Vagina (tissue), 2 donors: ENCODE data around the gene ESRRA. TPM values are rescaled to one million over a fixed set of nuclear protein-coding genes. Genes with fewer than 3 reads are reported as not detected.

Source experiments
- DNase-seq, 2 donors: peaks; one replicate each; pipeline ENCODE4 v3.0.0-alpha.2; 2017; ENCODE audit errors: extremely low spot score in 2 of 2
- H3K27ac ChIP-seq: fragments of 200-600 bp; sonication (generic); one replicate; pipeline ENCODE4 v1.5.1; 2019
- H3K27me3 ChIP-seq: fragments of 200-600 bp; sonication (generic); one replicate; pipeline ENCODE4 v1.5.1; 2019
- H3K36me3 ChIP-seq, 2 donors: fragments of 200-600 bp; sonication (generic); one replicate each; pipeline ENCODE4 v1.5.1; 2017 to 2019
- H3K4me1 ChIP-seq: fragments of 200-600 bp; sonication (generic); one replicate; pipeline ENCODE4 v1.5.1; 2019
- H3K4me3 ChIP-seq, 2 donors: fragments of 200-600 bp; sonication (generic); 1 replicate in 1 of 2; 2 replicates in 1 of 2; pipeline ENCODE4 v1.5.1; 2016 to 2019
- H3K9me3 ChIP-seq: fragments of 200-600 bp; sonication (generic); one replicate; pipeline ENCODE4 v1.5.1; 2019
- POLR2A ChIP-seq, 2 donors: fragments of 450-650 bp; IDR thresholded peaks; one replicate each; pipeline ENCODE4 v1.6.1; 2017; ENCODE audit warnings: antibody characterized with exemption in 2 of 2, mild to moderate bottlenecking in 2 of 2, moderate library complexity in 2 of 2
- POLR2AphosphoS5 ChIP-seq, 2 donors: sonication (generic); formaldehyde crosslinking; IDR thresholded peaks; one replicate each; pipeline ENCODE4 v1.9.0; 2017; ENCODE audit warnings: antibody characterized with exemption in 2 of 2, mild to moderate bottlenecking in 2 of 2, low read depth in 1 of 2; ENCODE audit not compliant: insufficient read depth in 1 of 2
- intact Hi-C: fragments of 100-400 bp; cut with DNase I; formaldehyde crosslinking; loops from one replicate; pipeline ENCODE4 v1.15.1; 2023
- total RNA-seq: library from RNA; depleted of rRNA; stranded (reverse); fragments of >200 nt; gene quantifications from one replicate; pipeline ENCODE4 v1.2.3, GENCODE V29; 2016
- TF ChIP-seq, protein P1 (sequence below), 3 experiments: fragments of 450-650 bp in 2 of 3; fragments of 200-600 bp in 1 of 3; sonication (generic) in 1 of 3; IDR thresholded peaks; one replicate each; pipeline ENCODE4 v1.5.1; 2017 to 2019; ENCODE audit warnings: antibody characterized with exemption in 3 of 3, mild to moderate bottlenecking in 2 of 3, moderate library complexity in 2 of 3

The ESRRA gene
- total RNA-seq, 1 donor from 2014 or later, result 44.4 TPM

DNA sequence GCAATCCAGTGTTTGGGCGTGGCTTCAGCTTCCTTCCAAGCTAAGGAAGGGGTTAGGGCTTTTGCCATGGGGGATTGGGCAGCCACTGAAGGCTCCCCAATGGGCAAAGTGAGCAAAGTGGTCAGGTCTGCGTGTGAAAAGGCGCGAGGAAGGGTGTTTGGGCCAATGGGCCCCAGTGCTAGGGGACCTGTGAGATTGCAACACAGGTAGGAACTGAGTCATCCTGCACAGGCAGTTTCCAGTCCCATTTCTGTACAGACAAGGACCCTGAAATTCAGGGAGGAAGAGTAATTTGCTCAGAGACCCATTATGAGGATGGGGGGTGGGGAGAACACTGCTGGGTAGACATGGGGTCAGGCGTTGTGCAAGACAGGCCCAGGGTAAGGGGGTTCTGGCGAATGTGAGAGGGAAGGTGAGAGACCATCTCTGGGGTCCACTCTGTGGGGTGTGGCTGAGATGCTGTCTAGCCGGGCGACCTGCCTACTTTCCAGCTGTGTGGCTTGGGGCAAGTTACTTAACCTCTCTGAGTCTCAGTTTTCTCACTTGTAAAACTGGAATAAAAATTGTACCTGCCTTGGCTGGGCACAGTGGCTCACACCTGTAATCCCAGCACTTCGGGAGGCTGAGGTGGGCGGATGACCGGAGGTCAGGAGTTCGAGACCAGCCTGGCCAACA lies 42.0 kb downstream of the ESRRA start:
- intact Hi-C loops, result no loop called here
- Histone ChIP-seq H3K4me1 (peaks cover 13% of the 10 kb centered on the region), H3K4me3 (no peak overlapping the region), H3K27ac (no peak overlapping the region), H3K36me3 (no peaks in the 10 kb centered on the region), H3K27me3 (no peaks in the 10 kb centered on the region), H3K9me3 (no peaks in the 10 kb centered on the region)
- DNase-seq, result peak in 1 of 2 donors; percentile 77
- no peak for TF ChIP-seq POLR2AphosphoS5 (IDR thresholded peaks at IDR 0.05; ENCODE audit: insufficient read depth in 1 of 2, low read depth in 1 of 2)
- TF ChIP-seq, protein P1, sequence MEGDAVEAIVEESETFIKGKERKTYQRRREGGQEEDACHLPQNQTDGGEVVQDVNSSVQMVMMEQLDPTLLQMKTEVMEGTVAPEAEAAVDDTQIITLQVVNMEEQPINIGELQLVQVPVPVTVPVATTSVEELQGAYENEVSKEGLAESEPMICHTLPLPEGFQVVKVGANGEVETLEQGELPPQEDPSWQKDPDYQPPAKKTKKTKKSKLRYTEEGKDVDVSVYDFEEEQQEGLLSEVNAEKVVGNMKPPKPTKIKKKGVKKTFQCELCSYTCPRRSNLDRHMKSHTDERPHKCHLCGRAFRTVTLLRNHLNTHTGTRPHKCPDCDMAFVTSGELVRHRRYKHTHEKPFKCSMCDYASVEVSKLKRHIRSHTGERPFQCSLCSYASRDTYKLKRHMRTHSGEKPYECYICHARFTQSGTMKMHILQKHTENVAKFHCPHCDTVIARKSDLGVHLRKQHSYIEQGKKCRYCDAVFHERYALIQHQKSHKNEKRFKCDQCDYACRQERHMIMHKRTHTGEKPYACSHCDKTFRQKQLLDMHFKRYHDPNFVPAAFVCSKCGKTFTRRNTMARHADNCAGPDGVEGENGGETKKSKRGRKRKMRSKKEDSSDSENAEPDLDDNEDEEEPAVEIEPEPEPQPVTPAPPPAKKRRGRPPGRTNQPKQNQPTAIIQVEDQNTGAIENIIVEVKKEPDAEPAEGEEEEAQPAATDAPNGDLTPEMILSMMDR (IDR thresholded peaks at IDR 0.05), result no peak
- no peak for TF ChIP-seq POLR2A (IDR thresholded peaks at IDR 0.05)

DNA sequence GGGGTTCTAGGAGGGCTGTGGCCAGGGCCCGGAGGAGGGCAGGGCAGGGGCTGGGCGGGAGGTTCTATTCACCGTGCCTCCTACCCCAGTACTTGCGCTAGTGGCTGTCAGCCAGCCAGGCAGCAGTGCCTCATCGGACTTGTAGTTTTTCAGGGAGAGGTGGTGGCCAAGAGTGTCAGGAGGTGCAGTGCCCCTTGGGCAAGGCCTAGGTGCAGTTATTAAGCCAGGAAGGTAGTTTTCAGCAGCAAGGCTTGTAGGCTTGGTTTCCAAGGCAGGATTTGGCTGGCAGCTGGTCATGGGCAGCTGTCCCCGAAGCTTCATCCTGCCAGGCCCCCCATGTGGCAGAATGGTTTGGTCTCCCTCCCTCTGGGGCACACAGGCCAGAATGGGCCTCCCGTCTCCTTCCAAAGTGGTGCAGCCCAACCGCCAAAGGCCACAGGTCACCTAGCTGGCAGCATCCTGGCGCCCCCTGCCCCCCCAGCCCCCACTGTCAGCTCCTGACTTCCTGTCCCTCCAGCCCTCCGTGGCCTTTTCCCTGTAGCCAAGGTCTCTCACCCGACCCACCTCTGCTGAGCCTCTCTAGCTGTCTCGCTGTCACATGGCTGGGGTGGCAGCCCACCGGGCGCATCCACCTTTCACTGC lies 43.2 kb downstream of the ESRRA start:
- Histone ChIP-seq H3K36me3 (no peaks in the 10 kb centered on the region), H3K27ac (no peak overlapping the region), H3K4me1 (peaks cover 8% of the 10 kb centered on the region), H3K9me3 (no peaks in the 10 kb centered on the region), H3K27me3 (no peaks in the 10 kb centered on the region), H3K4me3 (no peak overlapping the region)
- TF ChIP-seq, protein P1 (IDR thresholded peaks at IDR 0.05), result no peak
- TF ChIP-seq POLR2A (IDR thresholded peaks at IDR 0.05) (no peak), POLR2AphosphoS5 (IDR thresholded peaks at IDR 0.05; ENCODE audit: insufficient read depth in 1 of 2, low read depth in 1 of 2) (no peak)
- intact Hi-C loops, result no loop called here
- no peak for DNase-seq

DNA sequence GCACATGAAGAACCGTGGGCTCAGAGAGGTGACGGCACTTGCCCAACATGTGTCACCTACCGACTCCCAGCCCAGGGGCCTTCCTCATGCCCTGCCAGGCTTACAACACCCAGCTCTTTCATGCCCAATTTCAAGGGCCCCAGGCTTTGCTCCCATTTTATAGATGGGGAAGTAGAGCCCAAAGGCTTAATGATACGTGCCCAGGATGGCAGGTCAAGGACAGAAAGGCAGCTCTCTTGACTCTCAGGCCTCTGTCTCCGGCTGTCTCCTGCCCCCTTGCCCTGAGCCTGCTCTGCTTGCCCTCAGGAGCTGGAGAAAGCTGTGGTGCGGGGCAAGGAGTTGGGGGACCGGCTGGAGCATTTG lies 43.7 kb downstream of the ESRRA start:
- Histone ChIP-seq H3K36me3 (no peaks in the 10 kb centered on the region), H3K9me3 (no peaks in the 10 kb centered on the region), H3K27me3 (no peaks in the 10 kb centered on the region), H3K4me1 (peaks cover 8% of the 10 kb centered on the region), H3K4me3 (no peak overlapping the region), H3K27ac (no peak overlapping the region)
- TF ChIP-seq POLR2AphosphoS5 (IDR thresholded peaks at IDR 0.05; ENCODE audit: insufficient read depth in 1 of 2, low read depth in 1 of 2) (no peak), POLR2A (IDR thresholded peaks at IDR 0.05) (no peak)
- TF ChIP-seq, protein P1 (IDR thresholded peaks at IDR 0.05), result no peak
- intact Hi-C loops, result no loop called here
- no peak for DNase-seq

DNA sequence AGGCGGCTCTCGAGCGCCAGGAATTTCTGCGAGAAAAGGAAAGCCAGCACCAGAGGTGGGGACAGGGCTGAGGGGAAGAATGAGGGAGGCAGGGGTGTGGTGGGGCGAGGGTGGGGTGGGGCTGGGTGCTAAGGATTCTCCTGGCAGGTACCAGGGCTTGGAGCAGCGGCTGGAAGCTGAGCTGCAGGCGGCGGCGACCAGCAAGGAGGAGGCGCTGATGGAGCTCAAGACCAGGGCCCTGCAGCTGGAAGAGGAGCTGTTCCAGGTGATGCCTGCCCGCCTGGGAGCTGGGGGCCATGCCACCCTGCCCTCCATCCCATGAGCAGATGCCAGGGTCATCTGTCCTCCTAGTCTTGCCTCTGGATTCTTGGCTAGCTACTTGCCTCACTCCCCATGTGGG lies 44.1 kb downstream of the ESRRA start:
- Histone ChIP-seq H3K4me1 (peaks cover 8% of the 10 kb centered on the region), H3K4me3 (no peak overlapping the region), H3K9me3 (no peaks in the 10 kb centered on the region), H3K27ac (no peak overlapping the region), H3K27me3 (no peaks in the 10 kb centered on the region), H3K36me3 (no peaks in the 10 kb centered on the region)
- intact Hi-C loops, result no loop called here
- no peak for DNase-seq
- TF ChIP-seq, protein P1 (IDR thresholded peaks at IDR 0.05), result no peak
- TF ChIP-seq POLR2A (IDR thresholded peaks at IDR 0.05) (no peak), POLR2AphosphoS5 (IDR thresholded peaks at IDR 0.05; ENCODE audit: insufficient read depth in 1 of 2, low read depth in 1 of 2) (no peak)

DNA sequence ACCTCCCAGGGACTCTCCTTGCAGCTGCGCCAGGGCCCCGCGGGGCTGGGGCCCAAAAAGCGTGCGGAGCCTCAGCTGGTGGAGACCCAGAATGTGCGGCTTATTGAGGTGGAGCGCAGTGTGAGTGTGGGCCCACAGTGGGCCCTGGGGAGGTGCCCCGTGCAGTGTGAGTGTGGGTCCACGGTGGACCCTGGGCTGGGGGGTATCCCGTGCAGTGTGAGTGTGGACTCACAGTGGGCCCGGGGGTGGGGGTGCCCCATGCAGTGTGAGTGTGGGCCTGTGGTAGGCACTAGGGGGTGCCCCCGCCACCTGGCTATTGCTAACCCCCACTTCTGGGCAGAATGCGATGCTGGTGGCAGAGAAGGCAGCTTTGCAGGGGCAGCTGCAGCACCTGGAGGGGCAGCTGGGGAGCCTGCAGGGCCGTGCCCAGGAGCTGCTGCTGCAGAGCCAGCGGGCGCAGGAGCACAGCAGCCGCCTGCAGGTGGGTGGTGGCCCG lies 45.9 kb downstream of the ESRRA start:
- intact Hi-C loops, result loop anchor here (5.0 kb wide), 1 partner anchor 34 kb away; the partner anchor contains the start of genes PRDX5 and TRMT112
- no peak for DNase-seq
- Histone ChIP-seq H3K9me3 (no peaks in the 10 kb centered on the region), H3K27me3 (no peaks in the 10 kb centered on the region), H3K36me3 (no peaks in the 10 kb centered on the region), H3K4me3 (no peak overlapping the region), H3K27ac (no peak overlapping the region), H3K4me1 (peaks cover 19% of the 10 kb centered on the region)
- TF ChIP-seq POLR2AphosphoS5 (IDR thresholded peaks at IDR 0.05; ENCODE audit: insufficient read depth in 1 of 2, low read depth in 1 of 2), result no peak
- TF ChIP-seq, protein P1 (IDR thresholded peaks at IDR 0.05), result no peak
- no peak for TF ChIP-seq POLR2A (IDR thresholded peaks at IDR 0.05)
